Osteocyte (in vitro differentiated cells): ENCODE results near the gene B3GALT5. TPM values are rescaled to one million over a fixed set of nuclear protein-coding genes. Genes with fewer than 3 reads are reported as not detected.

Source experiments
- DNase-seq: peaks from one replicate; pipeline ENCODE4 v3.0.0; 2021; ENCODE audit warnings: mixed read lengths; ENCODE audit not compliant: unreplicated experiment; ENCODE audit errors: extremely low spot score
- H3K27ac Mint-ChIP-seq: one replicate; pipeline ENCODE4 v1.8.0; 2021; ENCODE audit warnings: mild to moderate bottlenecking, mixed read lengths; ENCODE audit not compliant: unreplicated experiment
- H3K27me3 Mint-ChIP-seq: one replicate; pipeline ENCODE4 v1.8.0; 2021; ENCODE audit warnings: mixed read lengths; ENCODE audit not compliant: unreplicated experiment
- H3K36me3 Mint-ChIP-seq: one replicate; pipeline ENCODE4 v1.8.0; 2021; ENCODE audit warnings: mixed read lengths; ENCODE audit not compliant: unreplicated experiment
- H3K4me1 Mint-ChIP-seq: one replicate; pipeline ENCODE4 v1.8.0; 2021; ENCODE audit warnings: mixed read lengths; ENCODE audit not compliant: unreplicated experiment
- H3K4me3 Mint-ChIP-seq: one replicate; pipeline ENCODE4 v1.8.0; 2021; ENCODE audit warnings: mild to moderate bottlenecking, moderate library complexity, mixed read lengths; ENCODE audit not compliant: unreplicated experiment
- H3K9me3 Mint-ChIP-seq: one replicate; pipeline ENCODE4 v1.8.0; 2021; ENCODE audit warnings: mixed read lengths; ENCODE audit not compliant: unreplicated experiment
- CTCF ChIP-seq: fragments of 200-600 bp; sonication (generic); IDR thresholded peaks from 2 replicates; pipeline ENCODE4 v1.5.0; 2021; ENCODE audit warnings: antibody characterized with exemption, mild to moderate bottlenecking, moderate library complexity
- total RNA-seq: library from RNA; stranded (reverse); gene quantifications from 2 replicates; pipeline ENCODE4 v1.2.1, GENCODE V29; 2021

The B3GALT5 gene
- total RNA-seq, 1 donor from 2014 or later, result not detected

- peak; percentile 75 for DNase-seq
- no peaks in the 10 kb centered on the region for H3K4me1 Mint-ChIP-seq
- no peaks in the 10 kb centered on the region for H3K36me3 Mint-ChIP-seq
- no peak for TF ChIP-seq CTCF
- H3K27ac Mint-ChIP-seq, result no peak overlapping the region
- H3K27me3 Mint-ChIP-seq, result no peaks in the 10 kb centered on the region
- peaks cover 3% of the 10 kb centered on the region for H3K9me3 Mint-ChIP-seq
- no peak overlapping the region for H3K4me3 Mint-ChIP-seq
Measured at GRCh38 chr21:39673163-39673562, 60.4 kb downstream of the B3GALT5 start.

- H3K27me3 Mint-ChIP-seq, result no peaks in the 10 kb centered on the region
- H3K36me3 Mint-ChIP-seq, result no peaks in the 10 kb centered on the region
- H3K4me3 Mint-ChIP-seq, result no peak overlapping the region
- no peaks in the 10 kb centered on the region for H3K4me1 Mint-ChIP-seq
- no peak for TF ChIP-seq CTCF
- no peak overlapping the region for H3K27ac Mint-ChIP-seq
- DNase-seq, result peak; percentile 70
- peaks cover 3% of the 10 kb centered on the region for H3K9me3 Mint-ChIP-seq
Measured at GRCh38 chr21:39673736-39674135, 61.0 kb downstream of the B3GALT5 start.

- no peak overlapping the region for H3K27ac Mint-ChIP-seq
- H3K4me3 Mint-ChIP-seq, result no peak overlapping the region
- H3K27me3 Mint-ChIP-seq, result no peaks in the 10 kb centered on the region
Measured at GRCh38 chr21:39674801-39675200, 62.1 kb downstream of the B3GALT5 start.

GRCh38 chr21:39675590-39675989 is 62.9 kb downstream of the B3GALT5 start:
- Mint-ChIP-seq H3K4me1 (no peaks in the 10 kb centered on the region), H3K27me3 (no peaks in the 10 kb centered on the region), H3K36me3 (no peaks in the 10 kb centered on the region), H3K27ac (no peak overlapping the region), H3K4me3 (no peak overlapping the region), H3K9me3 (peaks cover 3% of the 10 kb centered on the region)
- DNase-seq, result peak; percentile 49
- TF ChIP-seq CTCF, result no peak

More at GRCh38 chr21:39674801-39675200, 62.1 kb downstream of the B3GALT5 start:
- TF ChIP-seq CTCF, result no peak
- Mint-ChIP-seq H3K4me1 (no peaks in the 10 kb centered on the region), H3K9me3 (peaks cover 3% of the 10 kb centered on the region), H3K36me3 (no peaks in the 10 kb centered on the region)
- peak; percentile 69 for DNase-seq

- H3K27me3 Mint-ChIP-seq, result no peaks in the 10 kb centered on the region
- no peak overlapping the region for H3K4me3 Mint-ChIP-seq
- peaks cover 3% of the 10 kb centered on the region for H3K9me3 Mint-ChIP-seq
- no peak overlapping the region for H3K27ac Mint-ChIP-seq
- peak; percentile 30 for DNase-seq
- H3K4me1 Mint-ChIP-seq, result no peaks in the 10 kb centered on the region
- no peaks in the 10 kb centered on the region for H3K36me3 Mint-ChIP-seq
- no peak for TF ChIP-seq CTCF
Measured at GRCh38 chr21:39675993-39676661, 63.4 kb downstream of the B3GALT5 start.
